ENCODE measurements around the gene NDUFA6.
"Not testable (repeated sequence)": the region's sequence is repeated elsewhere in the genome, so short reads cannot be mapped to it uniquely, and the experiment has no call there.

NDUFA6 gene

DNA sequence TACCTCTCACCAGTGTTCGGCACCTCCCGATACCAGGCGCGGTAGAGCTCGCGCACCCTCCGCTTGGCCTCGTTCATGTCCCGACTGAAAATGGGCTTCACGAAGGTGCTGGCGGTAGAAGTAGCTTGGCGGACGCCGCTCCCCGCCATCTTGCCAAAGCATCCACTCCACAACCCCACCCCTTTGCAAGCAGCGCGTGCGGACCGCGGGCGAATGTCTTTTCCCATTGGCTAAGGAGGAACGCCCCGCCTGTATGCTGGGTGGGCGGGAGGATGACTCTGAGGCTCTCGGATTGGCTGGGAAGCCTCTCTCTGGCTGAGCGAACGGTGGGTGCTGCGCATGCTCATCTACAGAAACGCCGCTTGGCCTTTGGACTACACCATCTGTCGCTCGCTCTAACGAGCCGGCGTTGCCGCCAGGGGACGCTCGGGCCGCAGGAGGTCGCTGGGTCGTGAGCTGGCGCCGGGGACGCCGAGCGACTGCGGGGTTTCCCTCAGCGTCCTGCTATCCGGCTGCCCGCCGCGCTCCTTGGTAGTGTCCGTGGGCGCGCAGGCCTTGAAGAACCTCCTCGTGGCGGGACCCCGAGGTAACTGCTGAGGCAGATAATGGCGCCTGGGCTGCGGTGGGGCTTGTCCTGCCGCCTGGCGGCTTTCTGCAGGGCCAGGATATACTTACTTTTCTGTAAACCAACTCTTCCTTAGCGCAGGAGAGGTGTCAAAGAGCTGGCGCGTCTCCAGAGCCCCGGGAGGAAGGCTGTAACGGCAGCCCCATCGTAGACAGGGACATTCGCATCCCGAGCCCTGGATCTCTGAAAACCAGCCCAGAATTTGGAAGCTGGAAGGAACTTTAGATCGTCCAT lies at the start of gene NDUFA6:
NDUFA6 (minus strand) TSS at position 177 of the 859 bp plus-strand sequence; CDS start at position 149, 28 bp downstream.
- DNase-seq: peak; percentile 100

- not testable (repeated sequence) for DNase-seq
Observed at GRCh38 chr22:42140153-42140552, 49.6 kb upstream of the NDUFA6 start.

- not testable (repeated sequence) for DNase-seq
Observed at GRCh38 chr22:42139508-42139907, 48.9 kb upstream of the NDUFA6 start.

DNA sequence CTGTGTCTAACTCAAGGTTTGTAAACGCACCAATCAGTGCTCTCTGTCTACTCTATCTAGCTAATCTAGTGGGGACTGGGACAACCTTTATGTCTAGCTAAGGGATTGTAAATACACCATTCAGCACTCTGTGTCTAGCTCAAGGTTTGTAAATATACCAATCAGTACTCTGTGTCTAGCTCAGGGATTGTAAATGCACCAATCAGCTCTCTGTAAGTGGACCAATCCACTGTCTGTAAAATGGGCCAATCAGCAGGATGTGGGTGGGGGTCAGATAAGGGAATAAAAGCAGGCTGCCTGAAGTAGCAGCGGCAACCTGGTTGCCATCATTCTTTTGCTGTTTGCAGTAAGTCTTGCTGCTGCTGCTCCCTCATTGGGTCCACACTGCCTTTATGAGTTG lies 48.4 kb upstream of the NDUFA6 start:
- no peak for DNase-seq

- DNase-seq: no peak
Observed at GRCh38 chr22:42138122-42138770, 47.7 kb upstream of the NDUFA6 start.

GRCh38 chr22:42135688-42136087 lies 45.1 kb upstream of the NDUFA6 start:
- DNase-seq: not testable (repeated sequence)

DNA sequence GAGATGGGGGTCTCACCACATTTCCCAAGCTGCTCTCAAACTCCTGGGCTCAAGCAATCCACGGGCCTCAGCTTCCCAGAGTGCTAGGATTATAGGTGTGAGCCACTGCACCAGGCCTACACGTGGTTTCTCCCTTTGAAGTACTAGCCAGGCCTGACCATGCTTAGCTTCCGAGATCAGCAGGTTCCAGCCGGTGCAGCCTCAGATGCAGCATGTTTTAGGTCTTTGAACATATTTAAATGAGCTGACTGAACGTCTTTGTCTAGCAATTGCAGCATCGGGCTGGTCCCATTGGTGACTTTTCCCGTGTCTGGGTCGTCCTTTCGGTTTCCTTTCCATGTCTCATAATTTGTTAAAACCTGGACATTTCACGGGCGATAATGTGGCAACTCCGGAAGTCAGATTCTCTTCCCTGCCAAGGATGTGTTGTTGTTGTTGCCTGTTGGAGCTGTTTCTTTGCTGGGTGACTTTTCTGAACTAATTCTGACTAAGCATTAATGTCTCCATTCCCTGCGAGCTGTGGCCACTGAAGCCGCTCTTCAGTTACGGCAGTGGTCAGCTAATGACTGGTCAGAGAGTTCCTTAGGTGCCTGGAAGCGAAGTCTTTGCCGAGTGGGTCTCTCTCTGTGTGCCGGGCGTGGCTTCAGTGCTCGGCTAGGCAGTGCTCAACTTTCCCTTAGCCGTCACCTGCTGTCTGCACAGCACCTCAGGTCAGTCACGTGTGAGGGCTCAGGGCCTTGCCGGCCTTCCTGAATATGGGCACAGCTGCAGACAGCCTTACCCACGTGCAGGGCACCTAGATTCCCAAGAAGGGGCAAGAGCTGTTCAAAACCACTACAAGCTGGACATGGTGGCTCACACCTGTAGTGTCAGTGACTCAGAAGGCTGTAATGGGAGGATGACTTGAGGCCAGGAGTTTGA lies 43.8 kb upstream of the NDUFA6 start:
- no peak for DNase-seq

DNA sequence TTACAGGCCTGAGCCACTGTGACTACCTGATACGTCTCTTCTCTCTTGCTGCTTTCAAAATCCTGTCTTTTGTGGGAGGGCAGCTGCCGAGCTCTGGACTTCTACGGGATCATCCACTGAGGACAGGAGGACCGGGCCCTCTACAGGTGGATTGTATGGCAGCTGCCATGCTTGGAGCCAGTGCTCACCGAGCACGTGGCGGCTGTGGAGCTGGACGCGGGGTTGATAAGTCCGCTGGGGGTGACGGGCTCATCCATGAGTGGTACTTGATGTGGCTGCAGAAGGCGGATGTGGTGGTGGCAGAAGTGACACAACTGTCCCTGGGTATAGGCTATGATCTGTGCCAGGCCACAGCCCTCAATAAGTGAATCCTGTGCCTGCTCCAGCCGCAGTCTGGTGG lies 41.9 kb upstream of the NDUFA6 start:
- DNase-seq: no peak

GRCh38 chr22:42131562-42131961 lies 41.0 kb upstream of the NDUFA6 start:
- no peak for DNase-seq

GRCh38 chr22:42130639-42131431 lies 40.3 kb upstream of the NDUFA6 start, which contains the start of gene CYP2D6:
Gene CYP2D6 (minus strand): TSS chr22:42130810. CDS start chr22:42130791, 19 bp downstream.
- DNase-seq: not testable (repeated sequence)

GRCh38 chr22:42130182-42130581 lies 39.6 kb upstream of the NDUFA6 start:
- DNase-seq: not testable (repeated sequence)

GRCh38 chr22:42128776-42129694 lies 38.5 kb upstream of the NDUFA6 start:
- peak; percentile 63 for DNase-seq

GRCh38 chr22:42128007-42128406 lies 37.4 kb upstream of the NDUFA6 start:
- not testable (repeated sequence) for DNase-seq

GRCh38 chr22:42127606-42128005 lies 37.0 kb upstream of the NDUFA6 start:
- DNase-seq: no peak

DNA sequence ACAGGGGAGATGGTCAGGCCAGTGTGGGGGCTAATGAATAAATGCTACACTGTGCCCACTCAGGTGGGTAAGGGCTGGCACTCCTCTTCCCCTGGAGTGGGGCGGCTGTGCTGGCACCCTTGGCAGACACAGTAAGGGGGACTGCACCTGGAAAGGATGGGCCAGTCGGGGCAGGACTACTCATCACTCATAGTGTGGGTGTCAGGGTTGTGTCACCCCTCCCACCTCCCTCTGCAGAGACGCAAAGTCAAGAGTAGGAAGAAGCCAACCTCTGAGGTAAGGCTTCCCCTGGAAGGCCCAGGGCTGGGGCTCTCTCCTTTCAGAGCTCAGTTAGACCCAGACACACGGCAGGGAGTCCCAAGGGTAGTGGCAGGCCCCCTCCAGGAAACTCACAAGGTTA lies 33.0 kb upstream of the NDUFA6 start:
- DNase-seq: not testable (repeated sequence)

DNA sequence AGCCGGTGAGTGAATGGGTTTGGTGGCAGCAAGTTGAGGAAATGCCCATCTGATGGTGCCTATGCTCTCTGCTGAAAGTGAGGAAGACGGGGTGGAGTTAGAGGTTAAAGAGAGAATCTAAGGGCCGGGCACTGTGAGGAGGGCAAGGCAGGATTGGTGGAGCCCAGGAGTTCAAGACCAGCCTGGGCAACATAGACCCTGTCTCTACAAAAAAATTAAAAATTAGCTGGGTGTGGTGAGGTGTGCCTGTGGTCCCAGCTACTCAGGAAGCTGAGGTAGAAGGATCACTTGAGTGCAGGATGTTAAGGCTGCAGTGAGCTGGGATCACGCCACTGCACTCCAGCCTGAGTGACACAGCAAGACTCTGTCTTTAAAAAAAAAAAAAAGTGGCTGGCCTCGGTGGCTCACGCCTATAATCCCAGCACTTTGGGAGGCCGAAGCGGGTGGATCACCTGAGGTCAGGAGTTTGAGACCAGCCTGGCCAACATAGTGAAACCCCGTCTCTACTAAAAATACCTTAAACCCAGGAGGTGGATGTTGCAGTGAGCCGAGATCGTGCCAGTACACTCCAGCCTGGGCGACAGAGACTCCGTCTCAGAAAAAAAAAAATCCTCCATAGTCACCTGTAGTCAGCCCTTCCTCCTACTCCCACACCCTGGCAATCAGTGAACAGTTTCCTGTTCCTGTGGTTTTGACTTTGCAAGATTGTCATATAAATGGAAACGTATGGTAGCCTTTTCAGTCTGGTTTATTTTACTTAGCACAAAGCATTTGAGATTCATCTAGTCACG lies 29.9 kb upstream of the NDUFA6 start:
- not testable (repeated sequence) for DNase-seq

- no peak for DNase-seq
Observed at GRCh38 chr22:42116848-42117424, 26.4 kb upstream of the NDUFA6 start.

DNA sequence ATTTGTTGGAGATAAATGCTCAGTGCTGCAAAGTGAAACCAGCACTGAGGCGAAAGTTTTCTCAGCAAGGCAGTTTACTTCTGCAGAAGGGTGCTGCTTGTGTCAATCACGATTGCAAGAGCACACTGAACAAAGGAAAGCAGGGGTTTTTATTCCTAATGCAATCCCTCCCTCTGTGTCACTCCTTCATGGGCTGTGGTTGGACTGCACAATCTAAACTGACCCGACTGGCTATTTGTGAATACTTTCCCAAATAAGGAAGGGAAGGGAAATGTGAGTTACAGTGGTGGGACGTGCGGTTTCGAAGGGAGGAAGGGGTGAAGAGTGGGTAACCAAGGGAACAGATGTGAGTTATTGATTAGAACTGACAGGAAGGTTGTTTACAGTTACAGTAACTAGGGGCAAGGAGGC lies 24.9 kb upstream of the NDUFA6 start:
- DNase-seq: not testable (repeated sequence)

DNA sequence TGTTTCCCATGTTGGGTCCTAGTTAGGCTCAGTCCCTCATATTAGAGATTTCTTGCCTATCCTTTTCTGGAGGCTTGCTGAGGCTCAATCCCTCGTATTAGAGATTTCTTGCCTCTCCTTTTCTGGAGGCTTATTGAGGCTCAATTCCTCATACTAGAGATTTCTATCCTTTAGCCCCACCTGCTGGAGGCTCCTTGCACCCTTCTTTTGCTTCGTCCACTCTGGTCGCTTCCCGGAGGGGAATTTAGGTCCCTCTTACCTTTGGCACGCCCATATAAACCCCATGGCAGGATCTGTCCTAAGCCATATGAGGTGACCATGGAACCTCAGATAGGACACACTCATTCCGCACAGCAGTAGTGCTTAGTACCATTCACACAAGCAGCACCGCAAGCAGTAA lies 24.1 kb upstream of the NDUFA6 start:
- no peak for DNase-seq

DNA sequence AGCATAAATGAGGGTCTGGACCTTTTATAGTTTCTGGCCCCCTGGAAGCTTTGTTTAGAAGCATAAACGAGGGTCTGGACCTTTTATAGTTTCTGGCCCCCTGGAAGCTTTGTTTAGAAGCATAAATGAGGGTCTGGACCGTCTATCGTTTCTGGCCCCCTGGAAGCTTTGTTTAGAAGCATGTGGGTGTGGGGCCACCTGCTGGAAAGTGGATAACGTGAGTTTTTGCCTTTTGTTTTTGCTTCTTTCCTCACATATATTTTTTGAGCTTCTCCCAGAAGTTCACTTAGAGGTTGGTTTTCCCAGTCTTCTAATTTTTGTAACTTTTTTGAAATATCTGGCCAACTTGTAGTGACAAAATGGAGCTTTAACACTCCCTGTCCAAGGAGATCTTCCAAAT lies 22.2 kb upstream of the NDUFA6 start:
- DNase-seq: not testable (repeated sequence)

All from NCI-H2171 treated with DMSO at 0.1 percent for 48 hours (cell line).